ENCODE data around the gene GREM2.

Gene GREM2

GRCh38 chr1:240562111-240562590 is 49.8 kb downstream of the GREM2 start:
- no peak for DNase-seq (ENCODE audit: low read depth in 2 of 2)

GRCh38 chr1:240559781-240560180 is 52.2 kb downstream of the GREM2 start:
- no peak for DNase-seq (ENCODE audit: low read depth in 2 of 2)

- no peak for DNase-seq (ENCODE audit: low read depth in 2 of 2)
Observed at GRCh38 chr1:240555524-240555923, 56.4 kb downstream of the GREM2 start.

GRCh38 chr1:240553351-240553750 is 58.6 kb downstream of the GREM2 start:
- no peak for DNase-seq (ENCODE audit: low read depth in 2 of 2)

GRCh38 chr1:240539769-240540414 is 72.1 kb downstream of the GREM2 start:
- DNase-seq (ENCODE audit: low read depth in 2 of 2) = no peak

GRCh38 chr1:240538776-240539430 is 73.1 kb downstream of the GREM2 start:
- no peak for DNase-seq (ENCODE audit: low read depth in 2 of 2)

- DNase-seq (ENCODE audit: low read depth in 2 of 2) = no peak
Observed at GRCh38 chr1:240533154-240533780, 78.7 kb downstream of the GREM2 start.

GRCh38 chr1:240528591-240528990 is 83.4 kb downstream of the GREM2 start:
- no peak for DNase-seq (ENCODE audit: low read depth in 2 of 2)

GRCh38 chr1:240527086-240527485 is 84.9 kb downstream of the GREM2 start:
- no peak for DNase-seq (ENCODE audit: low read depth in 2 of 2)

- DNase-seq (ENCODE audit: low read depth in 2 of 2) = no peak
Observed at GRCh38 chr1:240526312-240526711, 85.6 kb downstream of the GREM2 start.

GRCh38 chr1:240524356-240525069 is 87.4 kb downstream of the GREM2 start:
- DNase-seq (ENCODE audit: low read depth in 2 of 2) = no peak

- DNase-seq (ENCODE audit: low read depth in 2 of 2) = no peak
Observed at GRCh38 chr1:240522122-240522822, 89.7 kb downstream of the GREM2 start.

- DNase-seq (ENCODE audit: low read depth in 2 of 2) = no peak
Observed at GRCh38 chr1:240517891-240518290, 94.1 kb downstream of the GREM2 start.

- no peak for DNase-seq (ENCODE audit: low read depth in 2 of 2)
Observed at GRCh38 chr1:240516069-240516468, 95.9 kb downstream of the GREM2 start.

- DNase-seq (ENCODE audit: low read depth in 2 of 2) = no peak
Observed at GRCh38 chr1:240515505-240515904, 96.5 kb downstream of the GREM2 start.

- DNase-seq (ENCODE audit: low read depth in 2 of 2) = no peak
Observed at GRCh38 chr1:240511789-240512188, 100.2 kb downstream of the GREM2 start.

- DNase-seq (ENCODE audit: low read depth in 2 of 2) = no peak
Observed at GRCh38 chr1:240508950-240509349, 103.0 kb downstream of the GREM2 start.

- DNase-seq (ENCODE audit: low read depth in 2 of 2) = no peak
Observed at GRCh38 chr1:240508201-240508600, 103.8 kb downstream of the GREM2 start.

GRCh38 chr1:240506176-240506575 is 105.8 kb downstream of the GREM2 start:
- DNase-seq (ENCODE audit: low read depth in 2 of 2) = no peak

- DNase-seq (ENCODE audit: low read depth in 2 of 2) = no peak
Observed at GRCh38 chr1:240503558-240503957, 108.4 kb downstream of the GREM2 start.

- no peak for DNase-seq (ENCODE audit: low read depth in 2 of 2)
Observed at GRCh38 chr1:240503036-240503435, 108.9 kb downstream of the GREM2 start.

GRCh38 chr1:240501115-240501514 is 110.8 kb downstream of the GREM2 start:
- DNase-seq (ENCODE audit: low read depth in 2 of 2) = no peak
